Ovary (tissue), 9 donors: ENCODE measurements around the gene TNK2. TPM values are rescaled to one million over a fixed set of nuclear protein-coding genes. Genes with fewer than 3 reads are reported as not detected.

Source experiments
- DNase-seq, 5 donors: peaks; one replicate each; pipeline ENCODE4 v3.0.0-alpha.2; 2019 to 2020
- H3K27ac ChIP-seq, 2 donors: fragments of 200-600 bp; one replicate each; pipeline versions ENCODE4 v1.5.1 to v1.8.0; 2019 to 2022
- H3K27me3 ChIP-seq: fragments of 200-600 bp; one replicate; pipeline ENCODE4 v1.8.0; 2022
- H3K36me3 ChIP-seq: fragments of 200-600 bp; sonication (generic); one replicate; pipeline ENCODE4 v1.5.1; 2019
- H3K4me1 ChIP-seq: one replicate; pipeline ENCODE4 v1.8.1; 2013; ENCODE audit warnings: mild to moderate bottlenecking, moderate library complexity; ENCODE audit not compliant: insufficient read depth
- H3K4me3 ChIP-seq: fragments of 200-600 bp; sonication (generic); one replicate; pipeline ENCODE4 v1.5.1; 2017
- H3K9me3 ChIP-seq, 2 donors: fragments of 200-600 bp in 1 of 2; sonication (generic) in 1 of 2; one replicate each; pipeline versions ENCODE4 v1.5.1 to v1.8.1; 2013 to 2019; ENCODE audit warnings: mild to moderate bottlenecking in 1 of 2, moderate library complexity in 1 of 2
- EP300 ChIP-seq: sonication (generic); formaldehyde crosslinking; IDR thresholded peaks from one replicate; pipeline ENCODE4 v1.6.1; 2017; ENCODE audit warnings: antibody characterized with exemption
- POLR2A ChIP-seq: fragments of 450-650 bp; IDR thresholded peaks from one replicate; pipeline ENCODE4 v1.6.1; 2017; ENCODE audit warnings: antibody characterized with exemption, mild to moderate bottlenecking, moderate library complexity
- WGBS, 3 donors: extraction: QIAGEN DNeasy Blood & Tissue Kit in 1 of 3; methylation state at CpG; one replicate each; pipeline versions ENCODE4 v1.1.5 to v1.1.7; 2013 to 2017; 5-methylcytosine and 5-hydroxymethylcytosine counted together
- intact Hi-C, 4 donors: fragments of 100-400 bp; cut with DNase I; formaldehyde crosslinking; loops; one replicate each; pipeline versions ENCODE4 v1.11.0 to v1.15.1; 2022 to 2023
- polyA plus RNA-seq, 2 donors: library from polyadenylated mRNA; stranded (reverse); fragments of 200-250 nt in 1 of 2; fragments of 350-450 nt in 1 of 2; fragmentation: Illumina TruSeq in 1 of 2; extraction: RNeasy Lipid Tissue Mini Kit (QIAGEN cat#74804) in 1 of 2; gene quantifications; one replicate each; pipeline ENCODE4 v1.2.3, GENCODE V29; 2013 to 2014
- total RNA-seq, 7 donors: library from RNA; depleted of rRNA in 2 of 7; stranded (reverse); fragments of >200 nt in 2 of 7; fragmentation: NEBNext Ultra II Directional in 3 of 7; extraction: Animal tissue kit (Norgen Biotek cat#: 25700) in 3 of 7; gene quantifications; one replicate each; pipeline versions ENCODE4 v1.1.0 to v1.2.4, GENCODE V29; 2016 to 2023
- TF ChIP-seq, protein P1 (sequence below), 3 donors: fragments of 450-650 bp in 2 of 3; fragments of 200-600 bp in 1 of 3; IDR thresholded peaks; one replicate each; pipeline versions ENCODE4 v1.5.1 to v1.8.0; 2016 to 2022; ENCODE audit warnings: antibody characterized with exemption in 3 of 3, mild to moderate bottlenecking in 1 of 3
- donor health status: DM: no; HTN: no; CAD: no; lungs with moderate emphysema.
- donor health status: DM: no; HTN: no; CAD: no.
- donor health status: Bipolar disorder and iron deficiency.
- donor health status: DM: yes; HTN: yes; CAD: no.
- donor health status: DM: no; HTN: no; CAD: no.
- donor health status: DM: yes; HTN: yes; CAD: no.

The TNK2 gene
- total and polyA plus RNA-seq, 9 donors = 2.4 to 50.1 (median 32.4) TPM

DNA sequence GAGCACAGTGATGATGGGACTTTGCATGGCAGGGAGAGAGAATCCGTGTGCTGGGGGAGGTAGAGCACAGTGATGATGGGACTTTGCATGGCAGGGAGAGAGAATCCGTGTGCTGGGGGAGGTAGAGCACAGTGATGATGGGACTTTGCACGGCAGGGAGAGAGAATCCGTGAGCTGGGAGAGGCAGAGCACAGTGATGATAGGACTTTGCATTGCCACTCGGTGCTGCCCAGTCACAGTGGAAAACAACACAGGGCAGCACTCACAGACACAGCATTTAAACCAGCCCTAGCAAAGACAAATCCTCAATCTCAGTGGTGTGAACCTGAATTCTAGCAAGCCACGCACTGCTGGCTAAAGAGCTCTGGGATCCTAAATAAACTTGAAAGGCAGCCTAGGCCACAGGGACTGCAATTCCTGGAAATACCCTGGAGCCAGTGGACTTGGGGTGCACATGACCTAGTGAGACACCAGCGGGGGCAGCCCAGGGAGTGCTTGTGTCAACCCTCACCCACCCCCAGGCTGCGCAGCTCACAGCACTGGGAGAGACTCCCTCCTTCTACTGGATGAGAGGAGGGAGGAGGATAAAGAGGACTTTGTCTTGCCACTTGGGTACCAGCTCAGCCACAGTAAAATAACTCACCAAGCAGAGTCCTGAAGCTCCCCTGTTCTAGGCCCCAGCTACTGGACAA is 23.4 kb upstream of the TNK2 start:
- 75 to 78% (median 78%) methylated on average over 8 of the region's 8 CpGs for WGBS, 3 donors
- intact Hi-C loops = no loop called here
- H3K4me1 ChIP-seq = no peaks in the 10 kb centered on the region
- H3K9me3 ChIP-seq = no peaks in the 10 kb centered on the region
- H3K4me3 ChIP-seq = no peak overlapping the region
- no peaks in the 10 kb centered on the region for H3K36me3 ChIP-seq
- H3K27ac ChIP-seq = no peak overlapping the region
- no peaks in the 10 kb centered on the region for H3K27me3 ChIP-seq
- DNase-seq = no peak
- TF ChIP-seq, protein P1, sequence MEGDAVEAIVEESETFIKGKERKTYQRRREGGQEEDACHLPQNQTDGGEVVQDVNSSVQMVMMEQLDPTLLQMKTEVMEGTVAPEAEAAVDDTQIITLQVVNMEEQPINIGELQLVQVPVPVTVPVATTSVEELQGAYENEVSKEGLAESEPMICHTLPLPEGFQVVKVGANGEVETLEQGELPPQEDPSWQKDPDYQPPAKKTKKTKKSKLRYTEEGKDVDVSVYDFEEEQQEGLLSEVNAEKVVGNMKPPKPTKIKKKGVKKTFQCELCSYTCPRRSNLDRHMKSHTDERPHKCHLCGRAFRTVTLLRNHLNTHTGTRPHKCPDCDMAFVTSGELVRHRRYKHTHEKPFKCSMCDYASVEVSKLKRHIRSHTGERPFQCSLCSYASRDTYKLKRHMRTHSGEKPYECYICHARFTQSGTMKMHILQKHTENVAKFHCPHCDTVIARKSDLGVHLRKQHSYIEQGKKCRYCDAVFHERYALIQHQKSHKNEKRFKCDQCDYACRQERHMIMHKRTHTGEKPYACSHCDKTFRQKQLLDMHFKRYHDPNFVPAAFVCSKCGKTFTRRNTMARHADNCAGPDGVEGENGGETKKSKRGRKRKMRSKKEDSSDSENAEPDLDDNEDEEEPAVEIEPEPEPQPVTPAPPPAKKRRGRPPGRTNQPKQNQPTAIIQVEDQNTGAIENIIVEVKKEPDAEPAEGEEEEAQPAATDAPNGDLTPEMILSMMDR (IDR thresholded peaks at IDR 0.05) = no peak
- TF ChIP-seq POLR2A (no peak), EP300 (no peak)

GRCh38 chr3:195929452-195929851 is 21.1 kb upstream of the TNK2 start:
- no peak for DNase-seq
- H3K9me3 ChIP-seq = no peaks in the 10 kb centered on the region
- no peaks in the 10 kb centered on the region for H3K36me3 ChIP-seq
- H3K4me1 ChIP-seq = no peaks in the 10 kb centered on the region
- H3K27me3 ChIP-seq = no peaks in the 10 kb centered on the region
- H3K27ac ChIP-seq = no peak overlapping the region
- TF ChIP-seq, protein P1 (IDR thresholded peaks at IDR 0.05) = no peak
- TF ChIP-seq EP300 (no peak), POLR2A (no peak)
- intact Hi-C loops = no loop called here
- 68 to 80% (median 75%) methylated on average over 3 of the region's 3 CpGs for WGBS, 3 donors
- H3K4me3 ChIP-seq = no peak overlapping the region

- TF ChIP-seq, protein P1 (IDR thresholded peaks at IDR 0.05) = no peak
- TF ChIP-seq POLR2A (no peak), EP300 (no peak)
- Histone ChIP-seq H3K27ac (no peak overlapping the region), H3K4me3 (no peak overlapping the region), H3K36me3 (no peaks in the 10 kb centered on the region), H3K4me1 (no peaks in the 10 kb centered on the region), H3K27me3 (no peaks in the 10 kb centered on the region), H3K9me3 (no peaks in the 10 kb centered on the region)
- WGBS, 3 donors = 51 to 70% (median 62%) methylated on average over 13 of the region's 13 CpGs
- DNase-seq = no peak
- intact Hi-C loops = no loop called here
These were observed 13.0 kb upstream of the TNK2 start for GRCh38 chr3:195921334-195921791.

- intact Hi-C loops = loop anchor here in 1 of 4 donors (5.0 kb wide), 1 partner anchor 61 kb away; no protein-coding TSS in a partner anchor
- no peak for DNase-seq
- no peak overlapping the region for H3K27ac ChIP-seq
- H3K4me3 ChIP-seq = no peak overlapping the region
- 91 to 95% (median 94%) methylated on average over 14 of the region's 14 CpGs for WGBS, 3 donors
- H3K9me3 ChIP-seq = no peaks in the 10 kb centered on the region
- TF ChIP-seq, protein P1 (IDR thresholded peaks at IDR 0.05) = no peak
- TF ChIP-seq EP300 (no peak), POLR2A (no peak)
- no peaks in the 10 kb centered on the region for H3K27me3 ChIP-seq
- H3K4me1 ChIP-seq = no peaks in the 10 kb centered on the region
- no peaks in the 10 kb centered on the region for H3K36me3 ChIP-seq
These were observed 9.8 kb upstream of the TNK2 start for GRCh38 chr3:195918176-195918575.
